Caco-2 (cell line): ENCODE results near the gene FOXP1. TPM values are rescaled to one million over a fixed set of nuclear protein-coding genes. Genes with fewer than 3 reads are reported as not detected.

ENCODE experiments used
- BruUV-seq: library from RNA; stranded (reverse); fragments of 400-500 nt; replicated peaks from 2 replicates; lab custom pipeline; 2021; lab: Mats Ljungman, UMichigan
- CTCF ChIA-PET: fragments of 300-600 bp; sonication (Branson Sonifier 250); formaldehyde crosslinking; loops from one replicate; lab custom pipeline; 2022; ENCODE audit warnings: antibody characterized with exemption; lab: Charles Lee
- POLR2A ChIA-PET: fragments of 300-600 bp; sonication (Branson Sonifier 250); formaldehyde crosslinking; loops from one replicate; lab custom pipeline; 2022; ENCODE audit warnings: antibody characterized with exemption; lab: Charles Lee
- DNase-seq, 2 experiments: peaks; one replicate each; pipeline versions ENCODE4 v3.0.0 to v3.0.0-alpha.2; 2020 to 2022
- H3K27me3 ChIP-seq: replicated peaks from 2 replicates; pipeline ENCODE4 v1.6.0; 2011; ENCODE audit warnings: low read length; ENCODE audit not compliant: control insufficient read depth, insufficient read depth
- H3K36me3 ChIP-seq: 2 replicates; pipeline ENCODE4 v1.5.1; 2011; ENCODE audit warnings: low read length; ENCODE audit not compliant: control insufficient read depth, insufficient read depth
- H3K4me1 ChIP-seq: fragments of 250-450 bp; sonication (Bioruptor Pico); 2 replicates; pipeline ENCODE4 v1.5.1; 2020; ENCODE audit warnings: mild to moderate bottlenecking
- H3K4me3 ChIP-seq: 2 replicates; pipeline ENCODE4 v1.5.1; 2011; ENCODE audit warnings: low read depth, mild to moderate bottlenecking, control low read depth, low read length
- H3K9me3 ChIP-seq: fragments of 250-450 bp; sonication (Bioruptor Pico); 2 replicates; pipeline ENCODE4 v1.5.1; 2020; ENCODE audit warnings: mild to moderate bottlenecking, moderate library complexity
- H3K27ac Mint-ChIP-seq: one replicate; pipeline ENCODE4 v1.8.0; 2022; ENCODE audit warnings: mixed read lengths; ENCODE audit not compliant: unreplicated experiment
- H3K27me3 Mint-ChIP-seq: one replicate; pipeline ENCODE4 v1.8.0; 2022; ENCODE audit warnings: mixed read lengths; ENCODE audit not compliant: insufficient read depth, unreplicated experiment
- H3K36me3 Mint-ChIP-seq: one replicate; pipeline ENCODE4 v1.8.0; 2022; ENCODE audit warnings: mild to moderate bottlenecking, mixed read lengths; ENCODE audit not compliant: insufficient read depth, unreplicated experiment
- H3K4me1 Mint-ChIP-seq: one replicate; pipeline ENCODE4 v1.8.0; 2022; ENCODE audit warnings: low read depth, mixed read lengths; ENCODE audit not compliant: unreplicated experiment
- H3K4me3 Mint-ChIP-seq: one replicate; pipeline ENCODE4 v1.8.0; 2022; ENCODE audit warnings: mild to moderate bottlenecking, moderate library complexity, mixed read lengths; ENCODE audit not compliant: unreplicated experiment
- H3K9me3 Mint-ChIP-seq: one replicate; pipeline ENCODE4 v1.8.0; 2022; ENCODE audit warnings: mixed read lengths; ENCODE audit not compliant: unreplicated experiment
- intact Hi-C: fragments of 100-400 bp; cut with micrococcal nuclease; formaldehyde crosslinking; loops from one replicate; pipeline ENCODE4 v1.10.0; 2022; ENCODE audit not compliant: unreplicated experiment
- total RNA-seq: library from RNA; stranded (reverse); gene quantifications from 2 replicates; pipeline ENCODE4 v1.2.3, GENCODE V29; 2022
- TF ChIP-seq, protein P1 (sequence below), 2 experiments: fragments of 200-600 bp in 1 of 2; IDR thresholded peaks; 1 replicate in 1 of 2; 2 replicates in 1 of 2; pipeline versions ENCODE4 v1.5.1 to v1.8.0; 2011 to 2022; ENCODE audit warnings: antibody characterized with exemption in 1 of 2, control low read depth in 1 of 2, inconsistent platforms in 1 of 2, low read depth in 1 of 2, low read length in 1 of 2, mild to moderate bottlenecking in 1 of 2, moderate library complexity in 1 of 2; ENCODE audit not compliant: insufficient read depth in 1 of 2, severe bottlenecking in 1 of 2, unreplicated experiment in 1 of 2

The FOXP1 gene
- total RNA-seq, 1 experiment from 2014 or later, result 131 TPM

GRCh38 chr3:71245971-71246880 is 337.3 kb downstream of the FOXP1 start:
- POLR2A ChIA-PET, result interaction anchor here (0.7 to 1.9 kb wide), 2 partner anchors 8 to 239 kb away, joined by 6 to 12 read pairs; no protein-coding TSS in a partner anchor
- no TSS peak for BruUV-seq
- H3K36me3 ChIP-seq, result no peaks in the 10 kb centered on the region
- H3K4me3 Mint-ChIP-seq, result peak overlapping the region; percentile 80
- peaks cover 69% of the 10 kb centered on the region for H3K4me1 ChIP-seq
- H3K36me3 Mint-ChIP-seq, result peaks cover 23% of the 10 kb centered on the region
- CTCF ChIA-PET, result interaction anchor here (1.1 to 1.4 kb wide), 3 partner anchors 8 to 56 kb away, joined by 3 to 4 read pairs (median 3); no protein-coding TSS in a partner anchor
- peaks cover 53% of the 10 kb centered on the region for H3K4me1 Mint-ChIP-seq
- TF ChIP-seq, protein P1, sequence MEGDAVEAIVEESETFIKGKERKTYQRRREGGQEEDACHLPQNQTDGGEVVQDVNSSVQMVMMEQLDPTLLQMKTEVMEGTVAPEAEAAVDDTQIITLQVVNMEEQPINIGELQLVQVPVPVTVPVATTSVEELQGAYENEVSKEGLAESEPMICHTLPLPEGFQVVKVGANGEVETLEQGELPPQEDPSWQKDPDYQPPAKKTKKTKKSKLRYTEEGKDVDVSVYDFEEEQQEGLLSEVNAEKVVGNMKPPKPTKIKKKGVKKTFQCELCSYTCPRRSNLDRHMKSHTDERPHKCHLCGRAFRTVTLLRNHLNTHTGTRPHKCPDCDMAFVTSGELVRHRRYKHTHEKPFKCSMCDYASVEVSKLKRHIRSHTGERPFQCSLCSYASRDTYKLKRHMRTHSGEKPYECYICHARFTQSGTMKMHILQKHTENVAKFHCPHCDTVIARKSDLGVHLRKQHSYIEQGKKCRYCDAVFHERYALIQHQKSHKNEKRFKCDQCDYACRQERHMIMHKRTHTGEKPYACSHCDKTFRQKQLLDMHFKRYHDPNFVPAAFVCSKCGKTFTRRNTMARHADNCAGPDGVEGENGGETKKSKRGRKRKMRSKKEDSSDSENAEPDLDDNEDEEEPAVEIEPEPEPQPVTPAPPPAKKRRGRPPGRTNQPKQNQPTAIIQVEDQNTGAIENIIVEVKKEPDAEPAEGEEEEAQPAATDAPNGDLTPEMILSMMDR (IDR thresholded peaks at IDR 0.05; ENCODE audit: insufficient read depth in 1 of 2, low read depth in 1 of 2, low read length in 1 of 2, severe bottlenecking in 1 of 2, unreplicated experiment in 1 of 2), result no peak
- no peaks in the 10 kb centered on the region for H3K9me3 ChIP-seq
- peak overlapping the region; percentile 83 for H3K27ac Mint-ChIP-seq
- intact Hi-C loops, result loop anchor here (1.0 to 5.0 kb wide), 10 partner anchors 8 to 335 kb away; no protein-coding TSS in a partner anchor
- H3K27me3 Mint-ChIP-seq, result no peaks in the 10 kb centered on the region
- no peaks in the 10 kb centered on the region for H3K9me3 Mint-ChIP-seq
- H3K4me3 ChIP-seq, result peak overlapping the region; percentile 16; the same call in 1 of the 2 replicates
- peak in 1 of 2 experiments; percentile 65 for DNase-seq
- no peaks in the 10 kb centered on the region for H3K27me3 ChIP-seq

- no peaks in the 10 kb centered on the region for H3K27me3 ChIP-seq
- H3K4me1 ChIP-seq, result peaks cover 58% of the 10 kb centered on the region
- DNase-seq, result peak; percentile 75 to 84
- Mint-ChIP-seq H3K4me1 (peaks cover 51% of the 10 kb centered on the region), H3K4me3 (peak overlapping the region; percentile 80), H3K36me3 (peaks cover 29% of the 10 kb centered on the region), H3K27me3 (no peaks in the 10 kb centered on the region), H3K27ac (peak overlapping the region; percentile 92), H3K9me3 (no peaks in the 10 kb centered on the region)
- H3K36me3 ChIP-seq, result no peaks in the 10 kb centered on the region
- ChIA-PET CTCF (interaction anchor here (0.5 to 1.5 kb wide), 4 partner anchors 11 to 1415 kb away, joined by 3 to 5 read pairs (median 4); no protein-coding TSS in a partner anchor), POLR2A (interaction anchor here (0.6 to 1.9 kb wide), 4 partner anchors 10 to 241 kb away, joined by 3 to 12 read pairs (median 8); no protein-coding TSS in a partner anchor)
- intact Hi-C loops, result loop anchor here (1.0 to 5.0 kb wide), 10 partner anchors 9 to 336 kb away; no protein-coding TSS in a partner anchor
- TF ChIP-seq, protein P1 (IDR thresholded peaks at IDR 0.05; ENCODE audit: insufficient read depth in 1 of 2, low read depth in 1 of 2, low read length in 1 of 2, severe bottlenecking in 1 of 2, unreplicated experiment in 1 of 2), result no peak
- BruUV-seq, result no TSS peak
- H3K9me3 ChIP-seq, result no peaks in the 10 kb centered on the region
- peak overlapping the region; percentile 17 for H3K4me3 ChIP-seq
Measured at GRCh38 chr3:71244826-71245488, 338.6 kb downstream of the FOXP1 start.
